GM19043 (cell line): ENCODE measurements around the gene FLAD1.
"Not testable (repeated sequence)": the region's sequence is repeated elsewhere in the genome, so short reads cannot be mapped to it uniquely, and the experiment has no call there.

Experiments
- ATAC-seq: cut with Tn5 transposase; IDR thresholded peaks from one replicate; pipeline ENCODE4 v1.9.1; 2021; ENCODE audit warnings: low read depth; ENCODE audit not compliant: unreplicated experiment

The FLAD1 gene

DNA sequence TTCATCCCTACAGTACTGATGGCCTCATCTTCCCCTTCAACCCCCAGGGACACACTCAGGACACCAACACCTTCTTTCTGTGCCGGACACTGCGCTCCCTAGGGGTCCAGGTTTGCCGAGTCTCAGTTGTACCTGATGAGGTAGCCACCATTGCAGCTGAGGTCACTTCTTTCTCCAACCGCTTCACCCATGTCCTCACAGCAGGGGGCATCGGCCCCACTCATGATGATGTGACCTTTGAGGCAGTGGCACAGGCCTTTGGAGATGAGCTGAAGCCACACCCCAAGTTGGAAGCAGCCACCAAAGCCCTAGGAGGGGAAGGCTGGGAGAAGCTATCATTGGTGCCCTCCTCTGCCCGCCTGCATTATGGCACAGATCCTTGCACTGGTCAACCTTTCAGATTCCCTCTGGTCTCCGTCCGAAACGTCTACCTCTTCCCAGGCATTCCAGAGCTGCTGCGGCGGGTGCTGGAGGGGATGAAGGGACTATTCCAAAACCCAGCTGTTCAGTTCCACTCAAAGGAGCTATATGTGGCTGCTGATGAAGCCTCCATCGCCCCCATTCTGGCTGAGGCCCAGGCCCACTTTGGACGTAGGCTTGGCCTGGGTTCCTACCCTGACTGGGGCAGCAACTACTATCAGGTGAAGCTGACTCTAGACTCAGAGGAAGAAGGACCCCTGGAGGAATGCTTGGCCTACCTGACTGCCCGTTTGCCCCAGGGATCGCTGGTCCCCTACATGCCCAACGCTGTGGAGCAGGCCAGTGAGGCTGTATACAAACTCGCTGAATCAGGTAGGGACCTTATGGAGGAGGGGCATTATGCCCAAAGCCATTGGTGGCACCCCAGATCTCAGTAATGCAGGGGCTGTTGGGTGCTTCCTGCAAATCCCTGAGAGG is 5.2 kb downstream of the FLAD1 start:
- ATAC-seq = no peak

DNA sequence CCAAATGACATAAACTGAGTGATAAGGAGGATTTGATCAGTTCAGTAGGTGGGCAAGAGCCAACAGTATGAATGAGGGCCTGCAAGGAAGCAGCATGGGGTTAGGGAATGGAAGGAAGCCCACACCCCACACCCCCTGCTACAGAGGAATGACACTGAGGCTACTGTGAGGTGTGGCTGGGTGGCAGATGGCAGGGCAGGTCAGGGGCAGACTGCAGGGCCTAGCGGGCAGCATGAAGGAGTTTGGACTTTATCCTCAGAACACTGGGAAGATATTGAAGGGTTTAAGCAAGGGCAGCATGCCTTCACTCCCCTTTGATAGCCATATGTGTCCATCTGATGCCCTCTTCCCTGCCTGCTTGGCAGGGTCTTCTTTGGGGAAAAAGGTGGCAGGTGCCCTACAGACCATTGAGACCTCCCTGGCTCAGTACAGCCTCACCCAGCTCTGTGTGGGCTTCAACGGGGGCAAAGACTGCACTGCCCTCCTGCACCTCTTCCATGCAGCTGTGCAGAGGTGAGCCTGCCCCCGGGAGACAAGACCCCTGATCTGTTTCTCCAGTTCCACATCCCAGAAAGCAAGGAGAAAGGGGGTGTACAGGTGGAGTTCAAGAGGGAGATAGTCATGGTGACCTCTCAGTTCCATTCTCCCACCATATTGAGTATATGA is 6.2 kb downstream of the FLAD1 start:
- ATAC-seq = no peak

- no peak for ATAC-seq
These were observed 7.1 kb downstream of the FLAD1 start for GRCh38 chr1:154990276-154990675.

DNA sequence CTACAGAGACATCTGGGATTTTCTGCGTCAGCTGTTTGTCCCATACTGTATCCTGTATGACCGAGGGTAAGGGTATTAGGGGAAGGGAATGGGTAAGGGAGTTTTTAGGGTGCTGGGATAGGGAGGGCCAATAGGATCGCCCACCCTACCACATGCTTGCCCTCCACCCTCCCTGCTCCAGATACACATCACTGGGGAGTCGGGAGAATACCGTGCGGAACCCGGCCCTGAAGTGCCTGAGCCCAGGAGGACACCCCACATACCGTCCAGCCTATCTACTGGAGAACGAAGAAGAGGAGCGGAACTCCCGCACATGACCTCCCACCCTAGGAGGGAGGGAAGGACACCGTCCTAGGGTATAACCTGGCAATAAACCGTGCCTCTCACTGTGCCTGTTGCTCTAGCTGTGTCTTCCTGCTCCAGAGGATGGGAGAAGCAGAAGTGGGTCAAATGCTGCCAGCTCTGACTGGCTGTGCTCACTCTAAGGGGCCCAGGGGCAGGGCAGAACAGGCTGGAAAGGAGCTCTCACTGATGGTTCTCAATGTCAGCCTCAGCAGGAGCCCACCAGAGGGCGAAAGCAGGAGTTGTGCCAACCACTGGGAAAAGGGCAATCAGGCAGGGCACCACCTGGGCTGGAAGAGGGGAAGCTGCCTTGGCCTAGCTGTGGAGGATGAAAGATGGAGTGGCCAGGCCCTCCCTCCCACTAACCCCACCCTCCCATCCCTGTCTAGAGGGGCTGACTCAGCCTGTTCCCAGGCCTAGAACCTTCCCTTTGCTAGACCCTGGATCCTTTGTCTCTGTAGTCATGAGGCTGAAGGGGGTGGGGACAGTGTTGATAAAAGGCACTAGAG is 9.8 kb downstream of the FLAD1 start:
- no peak for ATAC-seq

DNA sequence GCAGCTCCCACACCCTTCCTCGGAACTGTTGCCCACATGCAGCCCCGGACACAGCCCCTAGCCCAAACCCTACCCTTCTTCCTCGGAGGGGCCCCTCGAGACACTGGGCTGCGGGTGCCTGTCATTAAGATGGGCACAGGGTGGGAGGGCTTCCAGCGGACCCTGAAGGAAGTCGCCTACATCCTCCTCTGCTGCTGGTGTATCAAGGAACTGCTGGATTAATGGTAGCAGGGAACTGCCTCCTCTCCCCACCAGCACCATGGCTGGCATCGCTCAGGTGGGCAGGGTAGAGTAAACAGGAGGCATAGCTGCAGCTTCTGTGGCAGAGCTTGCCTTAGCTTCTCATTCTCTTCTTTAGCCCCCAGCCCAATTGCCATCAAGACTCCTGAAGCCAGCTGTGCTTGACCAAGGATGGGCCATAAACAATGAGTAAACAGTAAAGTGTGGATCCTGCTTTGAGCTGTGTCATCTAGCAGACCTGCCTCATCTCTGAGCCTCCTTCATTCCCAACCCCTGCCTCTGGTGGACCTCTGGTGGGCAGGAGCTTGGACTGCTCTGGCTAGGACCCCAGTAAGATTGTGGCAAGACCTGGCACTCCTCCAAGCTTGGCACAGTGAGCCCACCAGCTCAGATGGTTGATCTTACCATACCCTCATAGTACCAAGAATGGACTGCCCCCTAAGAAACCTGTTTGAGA is 10.6 kb downstream of the FLAD1 start, which contains the start of gene LENEP:
Gene LENEP, plus strand, starts transcription at position 15 of the 697 bp plus-strand sequence. Its CDS starts 22 bp downstream, at position 37.
- no peak for ATAC-seq

DNA sequence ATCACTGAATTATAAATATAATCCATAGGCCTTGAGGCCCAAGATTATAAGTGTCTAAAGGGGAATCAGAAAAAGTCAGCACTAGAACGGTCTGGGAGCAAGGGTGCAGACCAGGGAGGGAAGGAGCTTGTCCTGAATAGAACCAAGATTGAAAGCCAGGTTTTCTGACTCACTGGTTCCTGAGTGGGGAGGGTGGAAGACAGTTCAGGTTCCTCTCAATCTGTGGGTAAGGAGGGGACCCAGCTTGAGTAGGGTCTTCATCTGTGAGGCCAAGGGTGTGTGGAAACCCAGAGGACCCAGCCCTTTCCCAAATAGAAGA is 11.1 kb downstream of the FLAD1 start:
- ATAC-seq = no peak

DNA sequence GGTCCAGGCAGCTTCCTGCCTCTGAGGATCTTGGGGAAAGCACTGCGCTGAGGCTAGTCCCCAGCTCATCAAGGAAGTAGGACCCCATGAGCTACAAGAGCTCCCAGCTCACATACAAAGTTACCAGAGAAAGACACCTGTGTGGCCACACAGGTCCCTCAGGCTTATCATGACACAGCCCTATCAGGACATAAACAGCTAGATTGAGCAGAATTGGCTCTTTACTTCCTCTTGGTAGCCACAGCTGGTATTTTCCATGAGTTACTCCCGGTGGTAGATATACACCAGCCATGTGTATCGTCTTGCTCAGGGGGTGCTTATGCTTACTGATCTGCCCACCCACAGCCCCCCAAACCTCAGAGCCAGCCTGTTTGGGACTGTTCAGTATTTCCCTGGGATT is 11.4 kb downstream of the FLAD1 start:
- ATAC-seq = no peak

- ATAC-seq = not testable (repeated sequence)
These were observed 12.3 kb downstream of the FLAD1 start for GRCh38 chr1:154995301-154995983.

- ATAC-seq = no peak
These were observed 14.0 kb downstream of the FLAD1 start for GRCh38 chr1:154996966-154997701.

DNA sequence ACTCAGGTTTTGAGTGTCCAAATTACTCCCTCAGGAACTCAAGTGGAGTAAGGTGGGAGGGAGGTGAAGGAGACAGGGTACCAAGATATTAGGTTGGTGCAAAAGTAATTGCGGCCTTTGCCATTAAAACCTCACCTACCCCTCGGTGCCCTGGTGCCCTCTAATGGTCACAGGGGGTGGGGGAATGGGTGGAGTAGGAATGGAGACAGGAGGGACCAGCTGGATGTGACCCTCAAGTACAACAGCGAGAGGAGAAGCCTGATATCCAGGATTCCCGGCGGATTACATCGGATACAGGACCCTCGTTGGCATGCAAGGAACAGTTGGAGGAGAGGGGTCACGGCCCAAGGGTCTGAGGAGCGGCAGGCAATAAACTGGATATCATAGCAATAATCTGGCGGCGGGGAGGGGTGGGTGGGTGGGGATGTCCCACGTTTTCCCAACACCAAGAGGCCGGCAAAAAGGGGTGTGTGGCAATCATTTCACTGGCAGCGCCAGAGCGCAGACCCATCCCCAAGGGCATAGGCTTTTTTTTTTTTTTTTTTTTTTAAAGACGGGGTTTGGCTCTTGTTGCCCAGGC is 15.1 kb downstream of the FLAD1 start:
- ATAC-seq = no peak

- ATAC-seq = no peak
These were observed 15.8 kb downstream of the FLAD1 start for GRCh38 chr1:154998818-154999570.

DNA sequence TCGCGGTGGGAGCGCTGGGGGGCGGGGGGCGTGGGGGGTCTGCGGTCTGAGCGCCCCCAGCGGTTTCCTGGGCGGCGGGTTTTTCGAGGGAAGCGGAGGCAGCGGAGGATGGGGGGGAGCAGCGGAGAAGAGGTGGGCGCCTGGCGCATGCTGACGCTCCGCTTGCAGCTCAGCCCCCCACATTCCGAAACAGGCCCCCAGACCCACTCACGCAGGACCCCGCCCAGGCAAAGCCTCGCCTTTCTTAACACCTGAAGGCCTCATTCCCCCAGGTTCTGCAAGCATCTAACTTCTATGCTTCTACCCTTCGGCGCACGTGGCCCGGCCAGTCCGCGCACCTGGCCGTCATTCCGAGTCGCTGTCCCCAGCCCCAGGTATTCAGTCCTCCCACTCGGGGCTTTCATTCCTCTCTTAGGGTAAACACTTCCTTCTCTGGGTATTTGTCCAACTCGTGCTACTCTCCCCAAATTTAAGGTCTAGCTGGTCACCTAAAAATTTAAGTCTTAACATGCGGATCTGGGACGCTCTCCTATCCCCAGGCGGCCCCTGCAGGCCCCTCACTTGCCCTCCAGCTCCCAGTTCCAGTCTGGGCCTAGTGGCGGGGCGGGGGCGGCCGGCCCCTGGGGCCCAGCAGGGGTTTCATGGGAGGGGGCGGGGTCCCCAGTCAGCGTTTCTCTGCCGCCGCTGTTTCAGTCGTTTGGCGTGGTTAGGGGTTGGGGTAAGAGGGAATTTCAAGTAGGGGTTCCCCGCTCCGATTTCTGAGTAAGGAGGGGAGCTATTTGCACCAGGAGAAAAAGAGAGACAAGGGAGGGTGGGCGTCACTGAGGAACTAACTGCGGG is 16.6 kb downstream of the FLAD1 start:
- no peak for ATAC-seq

- no peak for ATAC-seq
These were observed 17.2 kb downstream of the FLAD1 start for GRCh38 chr1:155000411-155000725.

DNA sequence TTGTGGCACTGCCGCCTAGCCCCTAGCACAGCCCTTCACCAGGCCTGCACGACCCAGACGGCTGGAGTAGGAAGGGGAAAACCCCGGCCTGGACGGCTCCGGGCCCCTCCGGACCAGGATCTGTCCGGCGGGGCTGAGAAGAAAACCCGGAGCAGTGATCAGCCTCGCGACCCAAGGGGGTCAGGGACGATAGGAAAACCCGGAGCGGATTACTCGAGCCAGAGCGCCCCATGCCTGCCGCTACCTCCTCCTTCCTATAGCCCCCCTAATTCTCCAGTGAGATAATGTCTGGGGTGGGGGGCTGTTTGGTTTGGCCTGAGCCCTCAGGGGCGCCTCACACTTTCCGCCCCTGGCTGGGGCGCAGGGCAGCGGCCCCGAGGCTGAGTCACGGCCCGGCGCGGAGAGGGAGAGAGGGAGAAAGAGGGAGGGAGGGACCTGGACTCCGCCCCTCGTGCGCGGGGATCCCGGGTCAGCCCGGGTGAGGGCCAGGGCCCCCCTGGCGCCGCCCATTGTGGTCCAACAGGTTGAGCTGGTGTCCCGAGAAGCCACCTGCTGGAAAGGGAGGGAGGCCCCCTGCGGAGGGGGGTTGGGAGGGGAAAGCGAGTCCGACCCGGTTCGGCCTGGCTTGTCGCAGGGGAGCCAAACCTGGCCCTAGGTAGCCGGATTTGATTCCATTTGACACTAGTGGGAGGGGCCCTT is 17.7 kb downstream of the FLAD1 start:
- no peak for ATAC-seq

- no peak for ATAC-seq
These were observed 18.2 kb downstream of the FLAD1 start for GRCh38 chr1:155001425-155001674.

- ATAC-seq = peak; percentile 51
These were observed 18.7 kb downstream of the FLAD1 start for GRCh38 chr1:155001675-155002463.
